IPS-18c (cell line): ENCODE results near the gene RIPOR1.
A peak's percentile ranks its signal among the peaks of the same experiment; 100 is the strongest.
"Not testable (repeated sequence)": the region's sequence is repeated elsewhere in the genome, so short reads cannot be mapped to it uniquely, and the experiment has no call there.

Source experiments
- H3K4me3 ChIP-seq: 2 replicates; pipeline ENCODE4 v1.7.0; 2013; ENCODE audit warnings: low read depth, mild to moderate bottlenecking, low read length, moderate library complexity; ENCODE audit not compliant: insufficient read depth
- H3K9me3 ChIP-seq: one replicate; pipeline ENCODE4 v1.6.1; 2013; ENCODE audit warnings: mild to moderate bottlenecking, low read length, moderate library complexity; ENCODE audit not compliant: control insufficient read depth, insufficient read depth

Gene RIPOR1

DNA sequence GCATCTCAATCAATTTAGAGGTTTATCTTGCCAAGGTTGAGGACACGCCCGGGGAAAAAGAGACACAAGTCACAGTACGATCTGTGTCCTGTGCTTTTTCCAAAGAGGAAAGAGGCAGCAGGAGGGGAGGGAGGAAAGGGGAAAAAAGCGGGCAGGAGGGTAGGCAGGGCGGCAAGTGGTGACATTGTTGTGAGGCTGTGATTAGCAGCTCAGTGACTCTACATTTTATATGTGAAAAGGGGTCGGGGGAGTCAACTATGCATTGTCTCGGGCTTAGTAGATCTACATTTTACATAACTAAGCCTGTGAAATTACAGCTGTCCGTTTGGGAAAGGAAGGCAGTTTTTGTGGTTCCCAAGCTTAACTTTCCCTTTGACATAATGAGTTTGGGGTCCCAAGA lies 22.2 kb upstream of the RIPOR1 start:
- H3K9me3 ChIP-seq, result no peaks in the 10 kb centered on the region
- no peak overlapping the region for H3K4me3 ChIP-seq

DNA sequence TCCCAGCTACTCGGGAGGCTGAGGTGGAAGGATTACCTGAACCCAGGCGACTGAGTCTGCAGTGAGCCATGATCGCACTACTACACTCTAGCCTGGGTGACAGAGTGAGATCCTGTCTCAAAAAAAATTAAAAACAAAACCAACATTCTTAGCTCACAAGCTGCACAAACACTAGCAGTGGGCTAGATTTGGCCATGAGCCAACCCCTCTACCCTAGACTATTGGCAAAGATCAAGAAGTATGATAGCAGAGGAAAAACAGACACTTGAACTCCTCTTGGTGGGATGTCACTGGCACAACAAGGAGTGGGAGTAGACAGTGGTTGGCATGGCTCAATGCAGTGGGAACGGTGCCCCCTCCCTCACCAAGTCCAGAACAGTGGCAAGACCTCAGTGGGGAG lies 19.6 kb upstream of the RIPOR1 start:
- H3K9me3 ChIP-seq, result no peaks in the 10 kb centered on the region
- H3K4me3 ChIP-seq, result no peak overlapping the region

DNA sequence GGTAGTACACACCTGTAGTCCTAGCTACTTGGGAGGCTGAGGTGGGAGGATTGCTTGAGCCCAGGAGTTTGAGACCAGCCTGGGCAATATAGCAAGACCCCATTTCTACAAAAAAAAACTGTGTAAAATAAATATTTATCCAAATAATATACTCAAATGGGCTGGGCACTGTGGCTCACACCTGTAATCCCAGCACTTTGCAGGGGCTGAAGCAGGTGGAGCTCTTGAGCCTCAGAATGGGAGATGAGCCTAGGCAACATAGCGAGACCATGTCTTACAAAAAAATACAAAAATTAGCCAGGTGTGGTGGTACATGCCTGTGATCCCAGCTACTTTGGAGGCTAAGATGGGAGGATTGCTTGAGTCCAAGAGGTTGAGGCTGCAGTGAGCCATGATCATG lies 14.7 kb upstream of the RIPOR1 start:
- not testable (repeated sequence) for H3K9me3 ChIP-seq, H3K4me3 ChIP-seq

DNA sequence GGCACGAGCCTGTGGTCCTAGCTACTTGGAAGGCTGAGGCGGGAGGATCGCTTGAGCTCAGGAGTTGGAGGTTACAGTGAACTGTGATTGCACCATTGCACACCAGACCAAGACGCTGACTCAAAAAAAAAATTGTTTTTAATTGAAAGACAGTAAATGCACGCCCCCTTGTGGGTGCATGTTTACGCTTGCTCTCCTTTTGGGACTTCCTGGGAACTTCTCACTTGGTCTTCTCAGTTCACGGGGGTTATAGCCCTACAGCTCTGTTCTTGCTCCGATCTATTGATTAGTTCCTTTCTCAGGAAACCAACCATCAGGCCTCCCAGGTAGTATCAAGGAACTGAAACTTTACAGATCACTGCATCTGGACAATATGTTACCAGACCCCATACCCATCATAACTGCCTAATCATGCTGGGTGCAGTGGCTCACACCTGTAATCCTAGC lies 14.2 kb upstream of the RIPOR1 start:
- Histone ChIP-seq H3K4me3 (no peak overlapping the region), H3K9me3 (no peaks in the 10 kb centered on the region)

DNA sequence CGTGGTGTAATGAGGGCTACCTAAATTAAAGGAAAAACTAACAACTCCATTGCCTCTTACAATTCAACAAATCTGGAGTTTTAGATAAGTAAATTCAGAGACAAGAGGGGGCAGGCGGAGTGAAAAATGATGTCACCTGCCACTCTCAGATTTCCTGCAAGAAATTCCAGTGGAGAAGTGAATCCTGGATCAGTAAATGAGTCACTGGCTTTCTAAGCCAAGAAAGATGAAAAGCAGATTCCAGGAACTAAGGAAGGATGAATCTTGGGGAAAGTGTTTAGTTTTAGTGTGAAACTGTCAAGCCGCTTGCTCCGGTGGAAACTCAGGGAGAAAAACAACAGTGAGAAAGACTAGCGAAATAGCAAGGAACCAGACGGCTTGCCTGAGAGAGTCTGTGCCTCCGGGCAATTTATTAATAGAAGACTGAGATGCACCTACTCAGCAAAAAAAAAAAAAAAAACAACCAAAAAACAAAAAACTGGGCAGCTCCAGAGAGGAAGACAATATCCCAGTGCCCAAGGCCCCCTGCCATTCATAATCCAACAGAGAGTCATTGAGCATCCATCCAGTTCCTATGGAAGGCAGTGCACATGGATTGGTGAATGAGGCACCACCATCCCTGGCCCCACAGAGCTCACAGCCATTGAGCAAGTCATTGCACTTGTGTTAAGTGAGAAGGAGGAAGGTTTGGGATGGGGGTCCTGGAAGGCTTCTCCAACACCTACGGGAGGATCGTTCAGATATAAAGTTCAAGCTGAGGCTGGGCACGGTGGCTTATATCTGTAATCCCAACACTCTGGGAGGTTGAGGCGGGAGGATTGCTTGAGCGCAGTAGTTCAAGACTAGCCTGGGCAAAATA lies 12.1 kb upstream of the RIPOR1 start:
- H3K4me3 ChIP-seq, result no peak overlapping the region
- H3K9me3 ChIP-seq, result no peaks in the 10 kb centered on the region

DNA sequence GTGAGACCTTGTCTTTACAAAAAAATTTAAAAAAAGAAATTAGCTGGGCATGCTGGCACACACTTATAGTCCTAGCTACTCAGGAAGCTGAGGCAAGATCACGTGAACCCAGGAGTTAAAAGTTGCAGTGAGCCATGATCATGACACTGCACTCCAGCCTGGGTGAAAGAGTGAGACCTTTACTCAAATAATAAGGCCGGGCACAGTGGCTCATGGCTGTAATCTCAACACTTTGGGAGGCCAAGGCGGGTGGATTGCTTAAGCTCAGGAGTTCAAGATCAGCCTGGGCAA lies 11.5 kb upstream of the RIPOR1 start:
- no peaks in the 10 kb centered on the region for H3K9me3 ChIP-seq
- no peak overlapping the region for H3K4me3 ChIP-seq

DNA sequence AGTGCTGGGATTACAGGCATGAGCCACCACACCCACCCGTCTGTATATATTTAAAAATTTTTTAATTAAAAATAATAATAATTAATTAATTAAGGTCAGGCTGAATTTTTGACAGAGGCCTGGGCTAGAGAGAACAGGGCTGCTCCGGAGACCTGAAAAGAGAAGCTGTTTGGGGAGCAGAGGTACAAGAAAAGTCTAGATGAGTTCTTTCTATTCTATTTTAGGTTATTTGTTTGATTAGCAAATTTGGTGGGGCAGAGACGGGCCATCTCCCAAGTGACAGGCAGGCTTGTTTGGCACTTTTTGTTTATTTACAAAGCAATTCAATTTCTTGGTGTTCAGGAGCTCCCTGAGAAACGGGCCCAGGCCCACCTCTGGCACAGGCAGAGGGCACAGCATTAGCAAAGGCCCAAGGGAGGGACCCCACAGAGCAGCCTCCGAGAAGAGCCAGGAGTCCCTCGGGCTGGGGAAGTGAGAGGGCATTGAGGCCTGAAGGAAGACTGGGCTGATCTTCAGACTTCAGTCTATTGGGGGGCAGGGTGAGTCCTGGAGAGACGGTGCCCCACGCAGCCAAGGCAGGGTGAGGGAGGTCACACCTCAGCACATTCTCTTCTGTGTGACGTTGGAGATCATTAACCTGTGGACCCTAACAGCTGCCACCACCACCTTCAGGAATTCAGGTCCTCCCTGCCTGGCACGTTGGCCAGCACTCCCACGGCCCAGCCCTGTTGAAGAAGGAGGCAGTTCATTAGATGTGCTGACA lies 10.8 kb upstream of the RIPOR1 start:
- H3K9me3 ChIP-seq, result no peaks in the 10 kb centered on the region
- H3K4me3 ChIP-seq, result no peak overlapping the region

DNA sequence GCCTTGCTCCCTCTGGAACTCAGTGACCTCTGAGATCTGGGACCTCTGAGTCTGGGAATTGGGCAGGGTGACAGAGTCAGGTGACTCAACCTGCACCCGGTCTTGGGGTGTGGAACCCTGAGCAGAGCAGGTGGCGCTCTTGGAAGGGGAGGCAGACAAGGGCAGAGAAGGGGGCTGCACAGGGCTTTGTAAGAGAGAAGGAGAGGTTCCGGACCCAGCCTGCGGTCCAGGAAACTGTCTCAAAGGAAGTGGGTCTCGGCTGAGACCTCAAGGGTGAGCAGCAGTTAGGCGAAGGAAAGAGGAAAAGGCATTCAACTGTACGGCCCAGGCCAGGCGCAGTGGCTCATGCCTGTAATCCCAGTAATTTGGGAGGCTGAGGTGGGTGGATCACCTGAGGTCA lies 10.0 kb upstream of the RIPOR1 start:
- H3K4me3 ChIP-seq, result no peak overlapping the region
- no peaks in the 10 kb centered on the region for H3K9me3 ChIP-seq

DNA sequence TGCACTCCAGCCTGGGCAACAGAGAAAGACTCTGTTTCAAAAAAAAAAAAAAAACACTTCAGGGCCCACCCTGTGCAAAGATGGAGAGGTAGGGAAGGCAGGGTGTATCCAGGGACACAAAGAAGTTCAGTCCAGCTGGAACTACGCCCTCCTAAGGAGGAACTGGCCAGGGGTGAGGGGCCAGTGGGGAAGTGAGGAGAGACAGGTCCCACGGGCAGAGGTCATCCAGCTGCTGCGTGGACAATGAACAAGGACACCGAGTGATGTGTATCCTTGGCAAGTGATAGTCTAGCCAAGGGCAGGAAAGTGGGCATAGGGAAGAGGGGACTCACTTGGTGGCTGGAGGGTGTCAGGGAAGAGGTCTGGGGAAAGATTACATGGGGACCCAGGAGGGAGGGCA lies 9.4 kb upstream of the RIPOR1 start:
- Histone ChIP-seq H3K4me3 (no peak overlapping the region), H3K9me3 (no peaks in the 10 kb centered on the region)

DNA sequence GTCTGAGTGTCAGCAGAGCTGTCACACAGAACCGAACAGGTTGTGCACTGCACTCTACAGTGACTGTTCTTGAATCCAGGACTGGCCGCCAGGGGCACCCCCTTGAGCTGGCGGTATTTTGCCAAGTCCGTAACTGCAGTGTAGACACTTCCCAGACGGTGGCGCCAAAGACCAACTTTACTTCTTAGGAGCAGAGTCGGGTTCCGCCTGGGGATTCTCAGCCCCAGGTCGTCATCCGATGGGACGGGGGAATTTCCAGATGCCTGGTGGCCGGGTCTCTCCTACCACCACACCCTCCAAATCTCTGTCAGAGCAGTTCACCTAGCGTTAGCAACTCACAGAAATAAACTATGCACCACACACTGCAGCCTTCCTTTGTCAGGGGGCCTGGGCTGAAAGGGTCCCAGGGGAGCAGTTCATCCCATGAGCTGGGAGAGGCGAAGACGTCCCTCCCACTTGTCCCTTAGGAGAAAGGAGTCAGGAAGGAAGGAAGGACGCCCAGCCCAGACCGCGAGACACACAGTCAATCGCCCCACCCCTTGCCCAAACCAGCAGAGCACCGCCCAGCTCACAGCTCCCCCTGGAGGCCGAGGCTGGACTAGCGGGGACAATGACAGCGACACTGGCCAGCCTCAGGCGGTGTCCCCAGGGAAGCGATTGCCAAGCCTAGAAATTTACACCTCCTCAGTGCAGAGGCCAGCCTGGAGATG lies 7.4 kb upstream of the RIPOR1 start:
- Histone ChIP-seq H3K9me3 (peaks cover 2% of the 10 kb centered on the region), H3K4me3 (peak overlapping the region; percentile 48)

DNA sequence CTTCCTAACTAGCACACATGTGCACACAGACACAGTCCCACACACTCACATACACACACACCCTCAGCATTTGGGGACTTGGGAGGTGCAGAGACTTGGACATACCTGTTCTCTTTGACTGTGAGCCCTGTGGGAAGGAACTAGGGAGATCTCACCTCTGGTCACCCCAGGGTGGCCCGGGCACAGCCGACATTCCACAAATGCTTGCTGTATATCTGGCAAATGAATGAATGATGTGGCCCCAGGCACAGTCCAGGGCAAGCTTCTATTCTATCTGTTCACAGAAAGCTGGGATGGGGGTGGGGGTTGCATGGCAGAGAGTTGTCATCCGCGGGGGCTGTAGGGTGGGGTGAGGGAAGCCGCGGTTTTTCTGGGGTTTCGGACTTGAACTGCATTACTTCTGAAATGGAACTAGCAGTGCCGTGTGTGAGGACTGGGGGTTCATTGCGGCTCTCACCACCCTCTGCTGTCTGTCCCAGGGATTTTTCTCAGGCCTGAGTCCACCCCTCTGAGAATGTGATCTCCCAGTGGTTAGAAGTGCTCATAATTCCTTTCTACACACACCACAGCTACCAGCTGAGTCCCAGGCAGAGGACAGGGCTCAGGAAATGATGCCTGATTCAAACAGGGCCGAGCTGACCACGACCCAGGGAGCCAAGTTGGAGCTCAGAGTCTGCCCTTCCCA lies 3.3 kb upstream of the RIPOR1 start:
- Histone ChIP-seq H3K4me3 (no peak overlapping the region), H3K9me3 (peaks cover 2% of the 10 kb centered on the region)

DNA sequence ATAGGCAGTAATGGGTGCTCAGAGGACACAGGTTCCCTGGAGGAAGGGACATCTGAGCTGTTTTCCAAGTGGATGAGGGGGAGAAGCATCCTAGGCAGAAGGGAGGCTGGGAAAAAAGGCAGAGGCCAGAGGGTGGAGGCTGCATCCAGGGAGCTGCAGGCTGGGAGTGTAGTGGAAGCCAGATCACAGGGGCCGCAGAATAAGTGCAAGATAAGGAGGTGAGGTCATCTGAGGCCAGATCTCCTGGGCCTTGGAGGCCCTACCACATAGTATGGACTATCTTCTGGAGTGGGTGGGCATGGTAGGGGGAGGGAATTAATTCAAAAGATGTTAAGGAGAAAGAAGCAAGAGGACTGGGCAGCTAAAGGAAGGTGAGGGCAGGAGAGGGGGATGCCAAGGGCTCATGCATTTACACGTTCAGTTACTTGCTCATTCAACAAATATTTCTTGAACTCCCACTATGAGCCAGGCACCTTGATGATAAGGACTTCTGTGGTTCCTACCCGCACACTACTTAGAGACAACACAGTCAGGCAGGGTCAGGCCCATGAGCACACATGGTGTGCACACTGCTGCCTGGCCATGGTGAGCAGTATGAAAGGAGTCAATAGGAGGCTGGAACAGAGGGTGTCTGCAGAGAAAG lies 2.4 kb upstream of the RIPOR1 start:
- Histone ChIP-seq H3K4me3 (no peak overlapping the region), H3K9me3 (peaks cover 2% of the 10 kb centered on the region)

DNA sequence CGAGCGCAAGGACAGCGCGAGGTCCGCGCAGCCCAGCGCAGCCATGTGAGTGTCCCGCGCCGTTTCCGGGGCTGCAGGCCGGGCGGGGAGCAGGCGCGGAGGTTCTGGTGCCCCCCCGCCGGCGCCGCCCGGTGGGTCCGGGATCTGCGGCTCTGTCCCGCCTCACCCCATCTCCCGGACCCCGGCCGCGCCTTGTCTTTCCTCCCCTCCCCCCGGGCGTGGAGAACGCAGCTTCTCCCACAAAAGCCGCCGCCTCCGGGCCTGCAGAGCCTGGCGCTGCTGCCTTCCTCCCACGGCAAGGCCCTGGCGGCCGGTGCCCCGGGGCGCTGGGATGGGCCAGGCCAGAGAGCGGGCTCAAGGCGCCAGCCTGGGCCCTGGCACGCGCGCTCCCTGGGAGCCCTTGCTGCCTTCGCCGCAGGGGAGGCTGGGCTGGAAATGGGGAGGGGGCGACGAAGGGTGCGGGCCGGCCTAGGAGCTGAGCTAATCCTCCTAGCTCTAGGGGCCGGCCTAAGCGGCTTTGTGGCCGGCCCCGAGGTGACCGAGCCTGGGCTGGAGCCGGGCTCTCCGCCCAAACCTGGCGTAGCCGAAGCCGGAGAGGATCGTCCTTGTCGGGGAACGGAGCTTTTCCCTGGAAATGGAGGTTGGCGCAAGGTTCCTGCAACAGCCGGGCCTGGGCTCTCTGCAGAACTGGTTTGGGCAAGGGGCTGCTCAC lies 397 bp downstream of the RIPOR1 start:
- H3K4me3 ChIP-seq, result peak overlapping the region; percentile 68
- peaks cover 2% of the 10 kb centered on the region for H3K9me3 ChIP-seq

DNA sequence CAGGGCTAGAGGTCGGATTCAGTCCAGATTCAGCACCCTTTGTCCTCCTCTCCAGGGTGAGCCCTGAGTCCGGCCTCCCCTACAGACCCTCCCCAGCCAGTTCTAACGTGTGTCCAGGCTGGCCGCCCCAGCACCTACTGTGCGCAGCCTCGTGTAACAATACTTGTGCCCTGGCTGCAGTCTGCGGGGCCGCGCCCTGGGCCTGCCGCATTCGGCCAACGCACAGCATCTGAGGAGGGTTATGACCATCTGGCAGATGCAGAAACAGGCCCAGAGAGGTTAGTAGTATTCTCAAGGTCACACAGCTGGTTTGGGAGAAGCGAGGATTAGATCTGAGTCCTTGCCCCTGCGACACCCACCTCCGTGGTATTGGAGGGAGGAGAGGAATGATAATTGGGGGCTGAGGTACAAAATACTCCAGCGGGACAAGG lies 968 bp downstream of the RIPOR1 start:
- H3K9me3 ChIP-seq, result peaks cover 2% of the 10 kb centered on the region
- H3K4me3 ChIP-seq, result peak overlapping the region; percentile 68

DNA sequence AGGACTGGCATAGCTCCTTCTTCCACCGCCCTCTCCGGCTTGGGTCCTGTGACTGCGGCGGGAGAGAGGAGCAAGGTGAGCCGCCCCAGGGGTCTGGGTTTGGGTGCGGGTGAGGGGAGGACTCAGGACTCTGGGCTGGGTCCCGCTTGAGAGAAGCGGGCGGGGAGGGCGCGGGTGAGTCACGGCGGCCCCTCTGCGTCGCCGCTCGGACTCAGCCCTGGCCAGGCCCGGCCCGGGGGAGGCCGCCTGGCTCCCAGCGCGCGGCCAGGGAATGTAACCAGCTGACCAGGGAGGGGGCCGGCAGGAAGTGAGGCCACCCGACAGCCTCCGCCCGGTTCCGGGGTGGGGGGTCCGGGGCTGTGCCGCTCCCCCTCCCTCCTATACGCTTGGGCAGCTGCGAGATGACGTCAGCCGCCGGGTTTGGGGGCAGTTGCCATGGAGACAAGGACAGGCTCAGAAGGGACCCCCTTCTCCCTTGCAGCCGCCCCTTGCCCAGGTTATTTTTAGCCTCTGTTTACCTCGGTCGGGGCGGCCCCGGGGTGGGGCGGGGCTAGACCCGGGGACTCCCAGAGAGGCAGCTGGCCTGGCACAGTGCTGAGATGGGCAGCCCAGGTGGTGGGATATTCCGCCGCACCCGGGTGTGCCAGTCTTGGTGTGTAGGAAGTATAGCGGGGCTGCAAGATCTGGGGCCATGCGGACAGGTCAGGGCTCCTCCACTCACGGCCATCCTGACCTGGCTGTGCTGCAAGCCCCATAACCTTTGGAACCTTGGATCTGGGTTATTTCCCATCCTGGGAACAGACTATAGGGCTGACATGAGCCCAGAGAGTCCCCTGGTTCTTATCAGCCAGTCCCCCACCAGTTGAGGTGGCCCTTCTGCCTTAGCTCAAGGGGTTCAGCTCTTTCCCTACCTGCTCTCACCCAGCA lies 1.6 kb downstream of the RIPOR1 start:
- Histone ChIP-seq H3K9me3 (no peaks in the 10 kb centered on the region), H3K4me3 (peak overlapping the region; percentile 68)

DNA sequence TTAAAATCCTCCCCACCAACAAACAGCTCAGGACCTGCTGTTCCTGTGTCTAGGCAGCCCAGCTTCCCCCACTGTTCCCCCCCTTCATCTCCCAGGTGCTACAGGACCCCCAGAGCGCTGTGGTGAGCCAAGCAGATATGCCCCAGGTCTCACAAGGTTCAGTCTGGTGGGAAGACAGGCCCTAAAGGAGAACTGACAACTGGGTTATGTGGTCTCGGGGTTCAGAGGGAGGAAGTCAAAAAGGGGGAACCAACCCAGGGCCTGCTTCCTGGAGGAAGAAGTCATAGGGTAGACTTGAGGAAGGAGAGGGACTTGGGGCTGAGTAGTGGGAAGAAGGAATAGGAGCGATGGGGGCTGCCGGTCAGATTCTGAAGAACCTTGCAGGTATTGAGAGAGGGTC lies 2.6 kb downstream of the RIPOR1 start:
- no peaks in the 10 kb centered on the region for H3K9me3 ChIP-seq
- H3K4me3 ChIP-seq, result no peak overlapping the region
